NCI-H2107 (cell line): ENCODE measurements around the gene CDC42BPG.

Experiments
- DNase-seq: peaks from one replicate; lab custom pipeline; 2025; lab: John Stamatoyannopoulos, UW

CDC42BPG gene

GRCh38 chr11:64805481-64805880 lies 39.0 kb downstream of the CDC42BPG start:
- no peak for DNase-seq

GRCh38 chr11:64804346-64805210 lies 39.9 kb downstream of the CDC42BPG start:
- DNase-seq, result no peak

- no peak for DNase-seq
These were observed 40.6 kb downstream of the CDC42BPG start for GRCh38 chr11:64803846-64804345.

- DNase-seq, result peak; percentile 76
These were observed 41.2 kb downstream of the CDC42BPG start, which contains the start of gene MAP4K2 for GRCh38 chr11:64803158-64803845. MAP4K2 (minus strand) TSS chr11:64803214; CDS start chr11:64803149, 65 bp downstream.

- no peak for DNase-seq
These were observed 41.9 kb downstream of the CDC42BPG start for GRCh38 chr11:64802370-64803157.

- DNase-seq, result no peak
These were observed 42.7 kb downstream of the CDC42BPG start for GRCh38 chr11:64801561-64802369.

- no peak for DNase-seq
These were observed 43.3 kb downstream of the CDC42BPG start for GRCh38 chr11:64801158-64801464.

- no peak for DNase-seq
These were observed 43.9 kb downstream of the CDC42BPG start for GRCh38 chr11:64800303-64801157.

GRCh38 chr11:64799623-64800302 lies 44.7 kb downstream of the CDC42BPG start:
- no peak for DNase-seq

GRCh38 chr11:64799256-64799622 lies 45.2 kb downstream of the CDC42BPG start:
- no peak for DNase-seq

- no peak for DNase-seq
These were observed 47.5 kb downstream of the CDC42BPG start for GRCh38 chr11:64796757-64797541.

GRCh38 chr11:64796047-64796756 lies 48.3 kb downstream of the CDC42BPG start:
- DNase-seq, result no peak

GRCh38 chr11:64794526-64794925 lies 49.9 kb downstream of the CDC42BPG start:
- no peak for DNase-seq

- DNase-seq, result no peak
These were observed 50.9 kb downstream of the CDC42BPG start for GRCh38 chr11:64793271-64794160.

GRCh38 chr11:64792482-64792881 lies 52.0 kb downstream of the CDC42BPG start:
- DNase-seq, result no peak

- no peak for DNase-seq
These were observed 52.6 kb downstream of the CDC42BPG start for GRCh38 chr11:64791781-64792291.
